ENCODE measurements around the gene KIRREL1.

- TF ChIP-seq POLR2AphosphoS5 (IDR thresholded peaks at IDR 0.05; ENCODE audit: low read depth), result no peak
- TF ChIP-seq, protein P1, sequence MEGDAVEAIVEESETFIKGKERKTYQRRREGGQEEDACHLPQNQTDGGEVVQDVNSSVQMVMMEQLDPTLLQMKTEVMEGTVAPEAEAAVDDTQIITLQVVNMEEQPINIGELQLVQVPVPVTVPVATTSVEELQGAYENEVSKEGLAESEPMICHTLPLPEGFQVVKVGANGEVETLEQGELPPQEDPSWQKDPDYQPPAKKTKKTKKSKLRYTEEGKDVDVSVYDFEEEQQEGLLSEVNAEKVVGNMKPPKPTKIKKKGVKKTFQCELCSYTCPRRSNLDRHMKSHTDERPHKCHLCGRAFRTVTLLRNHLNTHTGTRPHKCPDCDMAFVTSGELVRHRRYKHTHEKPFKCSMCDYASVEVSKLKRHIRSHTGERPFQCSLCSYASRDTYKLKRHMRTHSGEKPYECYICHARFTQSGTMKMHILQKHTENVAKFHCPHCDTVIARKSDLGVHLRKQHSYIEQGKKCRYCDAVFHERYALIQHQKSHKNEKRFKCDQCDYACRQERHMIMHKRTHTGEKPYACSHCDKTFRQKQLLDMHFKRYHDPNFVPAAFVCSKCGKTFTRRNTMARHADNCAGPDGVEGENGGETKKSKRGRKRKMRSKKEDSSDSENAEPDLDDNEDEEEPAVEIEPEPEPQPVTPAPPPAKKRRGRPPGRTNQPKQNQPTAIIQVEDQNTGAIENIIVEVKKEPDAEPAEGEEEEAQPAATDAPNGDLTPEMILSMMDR (conservative IDR thresholded peaks at IDR 0.05; ENCODE audit: low read depth in 2 of 2), result no peak
- TF ChIP-seq, protein P2, sequence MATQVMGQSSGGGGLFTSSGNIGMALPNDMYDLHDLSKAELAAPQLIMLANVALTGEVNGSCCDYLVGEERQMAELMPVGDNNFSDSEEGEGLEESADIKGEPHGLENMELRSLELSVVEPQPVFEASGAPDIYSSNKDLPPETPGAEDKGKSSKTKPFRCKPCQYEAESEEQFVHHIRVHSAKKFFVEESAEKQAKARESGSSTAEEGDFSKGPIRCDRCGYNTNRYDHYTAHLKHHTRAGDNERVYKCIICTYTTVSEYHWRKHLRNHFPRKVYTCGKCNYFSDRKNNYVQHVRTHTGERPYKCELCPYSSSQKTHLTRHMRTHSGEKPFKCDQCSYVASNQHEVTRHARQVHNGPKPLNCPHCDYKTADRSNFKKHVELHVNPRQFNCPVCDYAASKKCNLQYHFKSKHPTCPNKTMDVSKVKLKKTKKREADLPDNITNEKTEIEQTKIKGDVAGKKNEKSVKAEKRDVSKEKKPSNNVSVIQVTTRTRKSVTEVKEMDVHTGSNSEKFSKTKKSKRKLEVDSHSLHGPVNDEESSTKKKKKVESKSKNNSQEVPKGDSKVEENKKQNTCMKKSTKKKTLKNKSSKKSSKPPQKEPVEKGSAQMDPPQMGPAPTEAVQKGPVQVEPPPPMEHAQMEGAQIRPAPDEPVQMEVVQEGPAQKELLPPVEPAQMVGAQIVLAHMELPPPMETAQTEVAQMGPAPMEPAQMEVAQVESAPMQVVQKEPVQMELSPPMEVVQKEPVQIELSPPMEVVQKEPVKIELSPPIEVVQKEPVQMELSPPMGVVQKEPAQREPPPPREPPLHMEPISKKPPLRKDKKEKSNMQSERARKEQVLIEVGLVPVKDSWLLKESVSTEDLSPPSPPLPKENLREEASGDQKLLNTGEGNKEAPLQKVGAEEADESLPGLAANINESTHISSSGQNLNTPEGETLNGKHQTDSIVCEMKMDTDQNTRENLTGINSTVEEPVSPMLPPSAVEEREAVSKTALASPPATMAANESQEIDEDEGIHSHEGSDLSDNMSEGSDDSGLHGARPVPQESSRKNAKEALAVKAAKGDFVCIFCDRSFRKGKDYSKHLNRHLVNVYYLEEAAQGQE (IDR thresholded peaks at IDR 0.05; ENCODE audit: unreplicated experiment), result no peak
These were observed 123.1 kb downstream of the KIRREL1 start for GRCh38 chr1:158116311-158117167.

Measured in GM23338 (cell line).